GM19023 (cell line): ENCODE measurements around the gene GOLPH3.
"Not testable (repeated sequence)": the region's sequence is repeated elsewhere in the genome, so short reads cannot be mapped to it uniquely, and the experiment has no call there.

Experiments
- ATAC-seq: cut with Tn5 transposase; IDR thresholded peaks from one replicate; pipeline ENCODE4 v1.9.1; 2021; ENCODE audit warnings: mild to moderate bottlenecking, moderate library complexity; ENCODE audit not compliant: unreplicated experiment

GOLPH3 gene

GRCh38 chr5:32138839-32139493 lies 35.2 kb downstream of the GOLPH3 start:
- no peak for ATAC-seq

- no peak for ATAC-seq
Observed at GRCh38 chr5:32136342-32136741, 37.8 kb downstream of the GOLPH3 start.

- no peak for ATAC-seq
Observed at GRCh38 chr5:32135086-32135485, 39.0 kb downstream of the GOLPH3 start.

GRCh38 chr5:32132757-32133156 lies 41.4 kb downstream of the GOLPH3 start:
- ATAC-seq, result no peak

- no peak for ATAC-seq
Observed at GRCh38 chr5:32131604-32132003, 42.5 kb downstream of the GOLPH3 start.

GRCh38 chr5:32130865-32131264 lies 43.3 kb downstream of the GOLPH3 start:
- ATAC-seq, result no peak

GRCh38 chr5:32129074-32129598 lies 45.0 kb downstream of the GOLPH3 start:
- no peak for ATAC-seq

GRCh38 chr5:32127711-32128110 lies 46.4 kb downstream of the GOLPH3 start:
- no peak for ATAC-seq

GRCh38 chr5:32126691-32127090 lies 47.4 kb downstream of the GOLPH3 start:
- no peak for ATAC-seq

GRCh38 chr5:32123889-32124676 lies 50.0 kb downstream of the GOLPH3 start:
- ATAC-seq, result no peak

GRCh38 chr5:32123058-32123805 lies 50.9 kb downstream of the GOLPH3 start:
- peak; percentile 65 for ATAC-seq

- ATAC-seq, result not testable (repeated sequence)
Observed at GRCh38 chr5:32118922-32119321, 55.2 kb downstream of the GOLPH3 start.

GRCh38 chr5:32116574-32117313 lies 57.4 kb downstream of the GOLPH3 start:
- no peak for ATAC-seq

- no peak for ATAC-seq
Observed at GRCh38 chr5:32115985-32116384, 58.1 kb downstream of the GOLPH3 start.

GRCh38 chr5:32110111-32110696 lies 63.9 kb downstream of the GOLPH3 start:
- ATAC-seq, result no peak

- no peak for ATAC-seq
Observed at GRCh38 chr5:32109236-32109635, 64.9 kb downstream of the GOLPH3 start.

- no peak for ATAC-seq
Observed at GRCh38 chr5:32108167-32108566, 66.0 kb downstream of the GOLPH3 start.

- no peak for ATAC-seq
Observed at GRCh38 chr5:32107291-32107690, 66.8 kb downstream of the GOLPH3 start.

GRCh38 chr5:32103521-32103920 lies 70.6 kb downstream of the GOLPH3 start:
- no peak for ATAC-seq

- no peak for ATAC-seq
Observed at GRCh38 chr5:32102254-32102986, 71.7 kb downstream of the GOLPH3 start.
